Measurements from ENCODE around the gene GSK3A.

- TF ChIP-seq CTCF (IDR thresholded peaks at IDR 0.05), result no peak
- no peak for TF ChIP-seq POLR2A (IDR thresholded peaks at IDR 0.05)
Measured at GRCh38 chr19:42278452-42279154, 36.2 kb upstream of the GSK3A start.
